Raji (cell line): ENCODE data around the gene HSD11B1.

Experiments
- POLR2A ChIP-seq: IDR thresholded peaks from 2 replicates; pipeline ENCODE4 v1.6.1; 2011; ENCODE audit warnings: low read depth, low read length, control low read depth; ENCODE audit not compliant: insufficient read depth

The HSD11B1 gene

GRCh38 chr1:209736490-209737117, 32.0 kb downstream of the HSD11B1 start:
- TF ChIP-seq POLR2A: no peak

DNA sequence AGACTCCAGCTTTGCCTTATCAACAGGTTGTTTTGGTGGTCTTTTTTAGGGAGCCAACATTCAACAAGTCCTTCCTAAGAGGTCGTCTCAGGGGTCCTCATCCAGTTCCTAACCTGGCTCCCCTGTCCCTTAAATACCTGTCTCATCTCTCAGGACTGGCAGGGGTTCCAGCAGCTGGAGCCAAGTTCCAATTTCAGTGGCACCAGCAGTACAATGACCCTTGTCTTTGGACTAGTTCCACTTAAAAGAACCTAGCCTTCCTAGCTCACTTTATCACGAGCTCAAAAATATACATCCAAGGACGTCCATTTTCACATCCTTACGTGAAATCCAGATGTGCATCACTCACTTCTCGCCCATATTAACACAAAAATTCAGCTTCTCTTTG, 32.5 kb downstream of the HSD11B1 start:
- no peak for TF ChIP-seq POLR2A

DNA sequence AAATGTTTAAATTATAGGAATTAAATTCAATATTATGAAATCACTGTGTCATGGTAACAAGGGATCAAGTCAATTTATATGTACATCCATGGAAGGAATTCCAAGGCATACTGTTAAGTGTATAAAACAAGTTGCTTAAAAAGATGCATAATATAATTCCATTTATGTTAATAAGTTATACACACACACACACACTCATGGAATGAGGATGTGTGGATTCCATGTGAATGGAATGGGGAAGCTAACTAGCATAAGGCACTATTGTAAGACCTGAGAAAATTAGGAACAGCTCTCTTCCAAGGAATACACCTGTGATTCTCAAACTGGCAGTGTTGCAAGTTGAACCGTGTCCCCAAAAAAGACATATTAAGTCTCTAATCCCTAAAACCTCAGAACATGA, 33.6 kb downstream of the HSD11B1 start:
- TF ChIP-seq POLR2A: no peak

DNA sequence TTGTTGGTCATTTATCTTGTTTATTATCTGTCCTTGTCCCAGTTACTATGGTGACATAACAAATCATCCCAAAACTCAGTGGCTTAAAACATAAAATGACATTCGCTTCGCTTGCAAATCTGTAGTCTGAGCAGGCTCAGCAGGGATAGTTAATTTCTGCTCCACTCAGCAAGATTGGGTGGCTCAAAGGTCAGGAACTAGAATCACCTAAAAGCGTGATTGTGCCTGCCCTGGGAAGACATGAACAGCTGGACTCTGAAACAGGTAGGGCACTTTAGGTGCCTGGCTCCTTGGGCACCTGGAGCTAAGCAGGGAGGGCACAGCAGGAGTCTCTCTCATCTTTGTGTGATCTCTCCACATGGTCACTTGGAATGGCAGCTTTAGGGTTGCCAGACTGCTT, 36.5 kb downstream of the HSD11B1 start:
- TF ChIP-seq POLR2A: no peak

- no peak for TF ChIP-seq POLR2A
Measured at GRCh38 chr1:209741889-209742288, 37.2 kb downstream of the HSD11B1 start.

GRCh38 chr1:209742409-209743144, 37.9 kb downstream of the HSD11B1 start:
- no peak for TF ChIP-seq POLR2A

- no peak for TF ChIP-seq POLR2A
Measured at GRCh38 chr1:209743145-209743482, 38.5 kb downstream of the HSD11B1 start.

DNA sequence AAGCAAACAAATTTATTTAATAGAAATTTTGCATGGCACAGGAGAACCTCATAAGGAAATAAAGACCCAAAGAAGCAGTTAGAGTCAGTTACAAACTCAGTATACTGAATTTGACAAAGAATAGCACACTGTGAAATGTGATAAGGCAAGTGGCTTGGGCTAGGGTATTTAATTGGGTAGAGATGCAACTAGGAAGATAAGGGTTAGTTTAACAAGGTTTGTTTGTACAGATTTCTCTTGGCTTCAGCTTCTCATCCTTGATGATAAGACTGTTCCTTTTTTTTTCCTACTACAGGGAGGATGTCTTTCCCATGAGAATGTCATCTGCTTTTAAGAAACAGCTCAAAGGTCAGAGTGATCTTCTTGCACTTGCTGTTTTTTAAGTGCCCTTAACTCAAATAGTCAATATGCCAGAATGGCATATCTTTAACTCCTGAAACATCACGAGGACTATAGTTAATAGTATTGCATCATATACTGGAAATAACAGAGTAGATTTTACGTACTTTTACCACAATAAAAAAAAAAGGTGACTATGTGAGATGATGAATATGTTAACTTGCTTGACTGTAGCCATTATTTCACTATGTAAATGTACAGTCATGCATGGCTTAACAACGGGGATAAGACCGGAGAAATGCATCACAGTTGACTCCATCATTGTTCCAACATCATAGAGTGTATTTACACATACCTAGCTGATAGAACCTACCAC, 42.0 kb downstream of the HSD11B1 start:
- no peak for TF ChIP-seq POLR2A

DNA sequence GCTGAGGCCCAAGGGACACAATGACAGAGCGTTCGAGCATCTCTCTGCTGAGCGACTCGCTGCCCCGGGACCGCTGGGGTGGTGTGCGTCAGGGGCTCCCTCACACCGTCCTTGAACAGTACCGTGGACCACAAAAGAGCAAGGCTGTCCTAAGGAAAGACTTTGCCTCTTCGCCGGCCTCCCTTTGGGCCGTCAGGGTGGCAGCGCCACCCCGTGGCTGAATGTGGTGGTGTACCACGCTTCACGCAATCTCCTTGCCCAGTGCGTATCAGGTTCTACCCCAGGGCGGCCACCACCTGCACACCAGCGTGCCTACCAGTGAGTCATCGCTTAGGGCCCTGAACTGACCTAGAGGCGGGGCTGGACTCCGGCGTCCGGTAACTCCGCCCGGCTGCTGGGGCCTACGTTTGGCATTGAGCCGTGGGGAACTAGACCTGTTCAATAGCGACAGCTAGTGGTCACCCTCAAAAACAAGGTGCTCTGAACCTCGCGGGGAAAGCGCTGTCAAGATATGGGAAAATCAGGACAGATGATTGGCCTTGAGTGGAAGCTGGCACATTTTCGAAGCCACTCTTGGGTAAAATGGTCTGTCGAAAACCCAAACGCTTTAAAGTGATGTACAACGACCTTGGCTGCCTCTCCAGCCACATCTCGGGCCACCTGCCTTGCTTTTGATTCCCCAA, 43.1 kb downstream of the HSD11B1 start:
- TF ChIP-seq POLR2A: no peak

DNA sequence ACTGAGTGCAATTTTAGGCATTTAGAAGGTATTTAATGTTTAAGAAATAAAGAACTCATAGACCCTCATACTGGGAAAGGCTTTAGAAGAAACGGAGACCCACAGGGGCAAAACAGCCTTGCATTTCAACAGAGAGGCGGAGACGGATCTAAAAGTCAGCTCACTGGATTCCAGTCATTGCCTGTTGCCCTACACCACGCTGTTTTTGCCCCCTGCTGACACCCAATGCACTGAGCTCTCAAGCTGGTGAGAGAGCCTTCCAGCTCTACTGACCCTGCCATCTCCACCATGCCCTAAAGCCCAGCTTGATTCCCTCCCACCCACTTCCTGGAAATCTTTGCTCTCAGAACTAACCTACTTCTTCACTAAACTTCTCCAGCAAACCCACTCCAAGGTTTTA, 44.0 kb downstream of the HSD11B1 start:
- no peak for TF ChIP-seq POLR2A

- no peak for TF ChIP-seq POLR2A
Measured at GRCh38 chr1:209749205-209749604, 44.6 kb downstream of the HSD11B1 start.

DNA sequence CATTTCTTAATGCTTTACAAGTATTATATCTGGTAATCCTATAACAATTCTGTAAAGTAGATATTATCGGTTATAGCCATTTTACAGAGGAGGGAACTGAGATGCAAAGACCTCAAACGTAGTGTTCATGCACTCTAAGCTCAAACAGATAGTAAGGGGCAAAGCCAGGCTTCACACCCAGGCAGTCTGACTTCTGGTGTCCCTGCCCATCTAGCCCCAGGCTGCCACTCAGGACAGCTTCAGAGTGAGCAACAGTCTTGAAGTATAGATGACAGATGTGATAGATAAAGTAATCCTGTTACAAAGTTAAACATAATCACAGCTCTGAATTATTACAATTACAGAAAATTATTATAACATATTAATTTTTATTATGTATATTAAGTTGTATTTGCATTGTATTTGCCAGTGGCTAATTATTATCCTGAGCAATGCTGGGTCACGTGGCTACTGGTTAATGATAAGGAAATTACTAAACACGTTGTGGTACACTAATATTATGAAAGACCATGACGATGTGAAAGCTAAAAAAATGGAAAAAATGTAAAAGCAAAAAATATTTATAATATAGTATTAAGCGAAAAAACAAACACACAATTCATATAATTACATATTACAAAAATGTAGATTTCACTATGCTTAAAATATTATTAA, 45.2 kb downstream of the HSD11B1 start:
- no peak for TF ChIP-seq POLR2A

DNA sequence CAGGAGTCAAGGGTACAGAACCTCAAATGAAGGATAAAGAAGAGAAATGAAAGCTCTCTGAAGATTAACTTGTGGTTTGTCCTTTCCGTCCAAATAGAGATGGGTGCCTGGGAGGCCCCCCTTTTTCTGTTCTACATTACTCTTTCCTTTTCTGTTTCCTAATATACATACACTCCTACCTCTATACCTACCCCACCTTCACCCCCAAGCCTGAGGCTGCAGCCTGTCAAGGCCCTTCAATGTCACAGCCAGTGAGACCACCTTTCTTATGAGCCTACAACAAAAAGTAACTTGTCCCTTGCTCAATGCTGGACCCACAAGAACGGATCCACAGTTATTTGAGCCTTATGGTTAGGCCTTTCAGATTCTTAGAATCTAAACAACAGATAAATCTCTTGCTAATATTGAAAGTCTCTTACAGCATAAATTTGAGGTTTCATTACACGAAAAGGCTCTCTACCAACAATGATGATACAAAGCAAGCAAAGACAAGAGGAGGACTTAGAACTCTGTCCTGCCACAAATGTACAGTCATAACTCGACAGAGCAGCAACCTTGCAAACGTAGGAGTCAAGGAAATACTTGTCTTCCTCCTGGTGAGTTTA, 47.1 kb downstream of the HSD11B1 start:
- TF ChIP-seq POLR2A: no peak

DNA sequence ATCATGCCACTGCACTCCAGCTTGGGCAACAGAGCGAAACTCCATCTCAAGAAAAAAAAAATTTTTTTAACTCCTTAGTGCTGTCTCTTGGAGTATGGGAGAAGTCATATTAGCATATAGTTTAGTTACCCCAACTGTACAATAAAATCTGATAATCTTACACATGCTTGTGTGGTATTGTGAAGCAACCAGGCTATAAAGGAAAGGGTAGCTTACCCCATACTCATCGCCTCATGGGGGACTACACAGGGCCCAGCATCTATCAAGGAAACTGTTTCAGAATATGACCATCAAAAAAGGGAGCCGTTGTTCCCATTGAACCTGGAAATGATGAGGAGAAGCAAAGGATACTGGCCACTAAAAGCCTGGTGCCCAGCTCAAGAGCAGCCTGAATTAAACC, 48.2 kb downstream of the HSD11B1 start:
- no peak for TF ChIP-seq POLR2A

DNA sequence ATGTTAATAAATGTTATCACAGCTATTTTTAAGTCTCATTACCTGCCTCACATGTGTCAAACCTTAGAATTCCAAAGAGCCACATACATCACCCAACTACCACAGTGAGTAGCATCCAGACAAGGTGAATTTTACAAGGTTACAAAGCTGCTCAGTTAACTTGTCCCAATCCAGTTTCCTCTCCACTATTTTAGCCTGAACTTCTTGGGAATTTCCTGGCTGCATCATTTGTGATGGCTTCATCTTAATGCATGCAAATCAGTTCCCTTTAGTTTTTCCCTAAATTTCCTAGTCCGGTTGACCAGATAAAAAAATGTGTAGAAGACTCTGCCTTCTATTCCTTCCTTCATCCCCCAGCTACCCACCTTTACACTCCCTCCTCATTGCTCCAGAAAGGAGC, 50.6 kb downstream of the HSD11B1 start:
- no peak for TF ChIP-seq POLR2A
